ENCODE measurements around the gene TTYH3. TPM values are rescaled to one million over a fixed set of nuclear protein-coding genes. Genes with fewer than 3 reads are reported as not detected.

TTYH3 gene
- polyA plus RNA-seq, 1 experiment = 55.7 TPM

DNA sequence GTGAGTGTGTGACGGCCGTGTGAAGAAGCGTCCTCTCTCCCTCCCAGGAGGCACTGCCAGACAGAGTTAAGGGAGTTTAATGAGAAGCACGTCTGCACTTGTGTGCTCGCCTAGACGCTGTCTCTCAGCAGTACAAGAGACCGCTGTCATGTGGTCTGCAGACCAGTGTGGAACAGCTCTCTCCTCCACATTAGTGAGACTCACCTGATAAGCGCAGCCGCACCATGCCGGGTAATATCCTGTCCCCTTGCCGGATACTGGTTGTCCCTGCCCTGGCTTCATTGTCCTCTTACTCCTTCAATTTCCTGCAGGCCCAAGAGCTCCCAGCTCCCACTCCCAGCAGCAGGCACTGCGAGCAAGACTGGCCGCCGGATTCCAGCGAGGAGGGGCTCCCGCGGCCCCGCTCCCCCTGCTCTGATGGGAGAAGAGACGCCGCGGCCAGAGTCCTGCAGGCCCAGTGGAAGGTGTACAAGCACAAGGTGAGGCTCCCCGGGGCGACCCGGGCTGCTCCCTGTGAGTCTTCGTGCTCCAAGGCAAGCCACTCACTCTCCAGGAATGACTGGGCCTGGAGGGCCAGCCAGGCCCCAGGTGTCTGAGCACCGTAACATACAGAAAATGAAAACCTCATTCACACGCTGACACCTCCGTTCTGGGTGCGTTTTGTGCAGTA, 33.5 kb upstream of the TTYH3 start:
- CTCF ChIA-PET = no interaction called here
- DNase-seq (ENCODE audit: low read depth) = no peak

DNA sequence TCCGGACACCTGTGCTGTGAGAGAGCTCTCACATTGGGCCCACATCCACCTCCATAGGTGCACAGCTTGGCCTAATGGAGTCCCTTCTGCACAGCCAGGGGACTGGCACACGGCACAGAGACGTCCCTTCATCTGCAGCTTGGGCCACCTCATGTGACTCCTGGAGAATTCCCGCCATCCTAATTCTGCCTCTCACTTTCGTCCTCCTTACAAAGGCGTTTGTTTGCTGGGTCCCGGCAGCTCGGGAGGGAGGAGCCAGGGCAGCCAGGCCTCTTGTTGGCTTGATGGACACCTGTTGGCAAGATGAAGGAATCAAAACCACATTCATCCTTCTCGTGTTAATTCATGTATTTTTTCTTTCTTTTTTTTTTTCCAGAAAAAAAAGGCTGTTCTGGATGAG, 30.7 kb upstream of the TTYH3 start:
- POLR2A ChIA-PET = no interaction called here
- no peaks in the 10 kb centered on the region for H3K27me3 ChIP-seq (ENCODE audit: control insufficient read depth, insufficient read depth, low read length)

More for the DNA sequence above, 33.5 kb upstream of the TTYH3 start:
- no peak overlapping the region for H3K4me3 ChIP-seq (ENCODE audit: low read depth, low read length)
- H3K27me3 ChIP-seq (ENCODE audit: control insufficient read depth, insufficient read depth, low read length) = no peaks in the 10 kb centered on the region
- TF ChIP-seq, protein P1, sequence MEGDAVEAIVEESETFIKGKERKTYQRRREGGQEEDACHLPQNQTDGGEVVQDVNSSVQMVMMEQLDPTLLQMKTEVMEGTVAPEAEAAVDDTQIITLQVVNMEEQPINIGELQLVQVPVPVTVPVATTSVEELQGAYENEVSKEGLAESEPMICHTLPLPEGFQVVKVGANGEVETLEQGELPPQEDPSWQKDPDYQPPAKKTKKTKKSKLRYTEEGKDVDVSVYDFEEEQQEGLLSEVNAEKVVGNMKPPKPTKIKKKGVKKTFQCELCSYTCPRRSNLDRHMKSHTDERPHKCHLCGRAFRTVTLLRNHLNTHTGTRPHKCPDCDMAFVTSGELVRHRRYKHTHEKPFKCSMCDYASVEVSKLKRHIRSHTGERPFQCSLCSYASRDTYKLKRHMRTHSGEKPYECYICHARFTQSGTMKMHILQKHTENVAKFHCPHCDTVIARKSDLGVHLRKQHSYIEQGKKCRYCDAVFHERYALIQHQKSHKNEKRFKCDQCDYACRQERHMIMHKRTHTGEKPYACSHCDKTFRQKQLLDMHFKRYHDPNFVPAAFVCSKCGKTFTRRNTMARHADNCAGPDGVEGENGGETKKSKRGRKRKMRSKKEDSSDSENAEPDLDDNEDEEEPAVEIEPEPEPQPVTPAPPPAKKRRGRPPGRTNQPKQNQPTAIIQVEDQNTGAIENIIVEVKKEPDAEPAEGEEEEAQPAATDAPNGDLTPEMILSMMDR (IDR thresholded peaks at IDR 0.05; ENCODE audit: insufficient read depth, low read depth, low read length) = no peak
- H3K36me3 ChIP-seq (ENCODE audit: control insufficient read depth, insufficient read depth, low read length) = peaks cover 17% of the 10 kb centered on the region
- POLR2A ChIA-PET = no interaction called here

DNA sequence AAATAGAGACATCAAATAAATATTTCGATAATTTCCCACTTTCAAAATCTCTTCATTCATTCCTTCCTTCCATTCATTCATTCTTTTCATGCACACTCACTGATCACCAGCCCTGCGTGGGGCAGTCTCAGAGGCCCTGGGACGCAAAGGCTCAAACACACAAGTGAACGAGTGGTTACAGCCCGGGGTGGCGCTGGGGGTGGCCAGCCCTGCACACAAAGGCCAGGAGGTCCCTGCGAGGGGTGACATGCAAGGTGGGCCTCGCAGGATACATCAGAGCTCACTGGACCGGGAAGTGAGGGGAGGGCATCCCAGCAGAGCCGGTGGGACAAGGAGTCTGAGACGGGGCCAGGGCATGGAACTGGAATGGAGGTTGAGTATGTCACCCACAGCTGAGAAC, 29.9 kb upstream of the TTYH3 start:
- CTCF ChIA-PET = interaction anchor here (0.9 kb wide), 1 partner anchor 79 kb away, joined by 3 read pairs; no protein-coding TSS in a partner anchor
- Histone ChIP-seq H3K27me3 (ENCODE audit: control insufficient read depth, insufficient read depth, low read length) (no peaks in the 10 kb centered on the region), H3K4me3 (ENCODE audit: low read depth, low read length) (no peak overlapping the region), H3K36me3 (ENCODE audit: control insufficient read depth, insufficient read depth, low read length) (peaks cover 7% of the 10 kb centered on the region)
- POLR2A ChIA-PET = no interaction called here
- TF ChIP-seq, protein P1 (IDR thresholded peaks at IDR 0.05; ENCODE audit: insufficient read depth, low read depth, low read length) = no peak
- no peak for DNase-seq (ENCODE audit: low read depth)

More for the DNA sequence above, 30.7 kb upstream of the TTYH3 start:
- H3K4me3 ChIP-seq (ENCODE audit: low read depth, low read length) = no peak overlapping the region
- CTCF ChIA-PET = interaction anchor here (0.6 to 1.0 kb wide), 2 partner anchors 10 to 112 kb away, joined by 3 to 4 read pairs; no protein-coding TSS in a partner anchor
- H3K36me3 ChIP-seq (ENCODE audit: control insufficient read depth, insufficient read depth, low read length) = peaks cover 7% of the 10 kb centered on the region
- DNase-seq (ENCODE audit: low read depth) = no peak
- TF ChIP-seq, protein P1 (IDR thresholded peaks at IDR 0.05; ENCODE audit: insufficient read depth, low read depth, low read length) = no peak

DNA sequence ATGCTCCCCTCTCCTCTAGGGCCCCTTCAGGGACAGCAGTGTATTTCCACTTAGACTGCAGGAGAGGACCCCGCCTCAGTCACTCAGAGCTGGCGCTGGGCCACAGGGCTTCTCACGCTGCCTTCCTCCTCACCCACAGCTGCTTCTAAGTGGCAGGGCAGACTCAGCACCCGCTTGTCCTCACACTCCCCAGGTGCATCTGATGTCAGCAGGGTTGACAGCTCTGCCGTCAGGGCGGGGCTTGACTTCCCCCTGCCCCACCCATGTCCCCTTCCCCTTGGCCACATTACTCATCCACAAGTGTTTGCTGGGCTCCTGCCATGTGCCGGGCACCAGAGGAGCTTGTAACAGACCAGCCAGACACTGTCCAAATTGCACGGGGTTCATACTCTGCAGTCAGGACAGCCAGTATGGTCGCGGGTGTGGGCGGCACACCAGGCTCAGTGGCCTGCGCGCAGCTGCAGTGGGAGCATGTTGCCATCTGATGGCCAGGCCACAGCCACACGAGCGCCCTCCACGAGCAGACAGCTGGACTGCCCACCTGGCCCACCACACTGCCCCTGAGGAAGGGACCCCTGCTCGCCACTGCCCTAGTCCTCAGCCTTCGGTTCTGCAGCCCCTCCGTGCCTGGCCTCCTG, 29.3 kb upstream of the TTYH3 start:
- no peak for DNase-seq (ENCODE audit: low read depth)
- Histone ChIP-seq H3K27me3 (ENCODE audit: control insufficient read depth, insufficient read depth, low read length) (no peaks in the 10 kb centered on the region), H3K36me3 (ENCODE audit: control insufficient read depth, insufficient read depth, low read length) (peaks cover 7% of the 10 kb centered on the region), H3K4me3 (ENCODE audit: low read depth, low read length) (no peak overlapping the region)
- TF ChIP-seq, protein P1 (IDR thresholded peaks at IDR 0.05; ENCODE audit: insufficient read depth, low read depth, low read length) = no peak
- ChIA-PET CTCF (interaction anchor here (0.9 kb wide), 1 partner anchor 78 kb away, joined by 3 read pairs; no protein-coding TSS in a partner anchor), POLR2A (no interaction called here)

DNA sequence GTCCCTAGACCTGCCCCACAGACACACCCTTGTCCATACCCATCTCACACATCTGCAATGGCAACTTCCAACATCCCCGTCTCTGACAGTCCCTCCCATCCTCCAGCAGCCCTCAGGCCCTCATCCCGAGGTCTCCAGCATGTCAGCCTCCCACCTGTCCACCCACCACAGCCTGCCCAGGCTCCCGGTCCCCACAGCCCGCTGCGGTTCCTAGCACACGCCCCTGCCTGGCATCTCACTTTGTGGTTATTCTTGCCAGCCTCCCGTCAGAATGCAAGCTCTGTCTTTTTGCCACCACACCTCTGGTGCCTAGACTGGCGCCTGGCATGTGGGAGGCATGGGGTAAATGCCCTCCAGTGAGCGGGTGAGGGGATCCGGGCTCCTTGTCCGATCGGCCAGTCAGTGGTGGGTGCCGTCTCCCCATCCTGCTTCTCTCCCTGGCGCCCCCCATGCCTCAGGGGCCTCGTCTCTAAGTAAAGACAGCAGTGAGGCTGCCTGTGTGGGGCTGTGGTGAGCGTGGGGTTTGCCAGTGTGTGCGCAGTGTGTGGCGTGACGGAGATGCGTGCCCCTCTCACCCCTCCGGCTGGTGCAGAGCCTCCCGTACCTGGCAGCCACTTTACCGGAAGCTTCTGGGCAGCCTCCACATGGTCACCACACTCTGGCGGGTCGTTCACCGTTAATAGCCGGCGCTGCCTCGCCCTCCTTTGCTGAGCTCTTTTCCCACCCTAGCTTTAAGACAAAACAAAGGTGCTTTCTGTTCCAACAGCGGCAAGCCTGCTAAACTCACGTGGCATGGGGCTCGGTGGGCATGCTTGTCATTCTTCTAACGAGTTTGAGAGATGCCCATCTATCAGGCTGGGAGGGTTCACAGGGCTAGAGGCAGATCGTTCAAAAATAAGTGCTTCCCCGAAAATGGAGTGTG, 28.5 kb upstream of the TTYH3 start:
- ChIA-PET POLR2A (no interaction called here), CTCF (no interaction called here)
- Histone ChIP-seq H3K36me3 (ENCODE audit: control insufficient read depth, insufficient read depth, low read length) (peaks cover 4% of the 10 kb centered on the region), H3K27me3 (ENCODE audit: control insufficient read depth, insufficient read depth, low read length) (no peaks in the 10 kb centered on the region), H3K4me3 (ENCODE audit: low read depth, low read length) (no peak overlapping the region)
- no peak for DNase-seq (ENCODE audit: low read depth)
- TF ChIP-seq, protein P1 (IDR thresholded peaks at IDR 0.05; ENCODE audit: insufficient read depth, low read depth, low read length) = no peak
